Measurements from ENCODE around the gene PUM1.
A peak's percentile ranks its signal among the peaks of the same experiment; 100 is the strongest.

The PUM1 gene

DNA sequence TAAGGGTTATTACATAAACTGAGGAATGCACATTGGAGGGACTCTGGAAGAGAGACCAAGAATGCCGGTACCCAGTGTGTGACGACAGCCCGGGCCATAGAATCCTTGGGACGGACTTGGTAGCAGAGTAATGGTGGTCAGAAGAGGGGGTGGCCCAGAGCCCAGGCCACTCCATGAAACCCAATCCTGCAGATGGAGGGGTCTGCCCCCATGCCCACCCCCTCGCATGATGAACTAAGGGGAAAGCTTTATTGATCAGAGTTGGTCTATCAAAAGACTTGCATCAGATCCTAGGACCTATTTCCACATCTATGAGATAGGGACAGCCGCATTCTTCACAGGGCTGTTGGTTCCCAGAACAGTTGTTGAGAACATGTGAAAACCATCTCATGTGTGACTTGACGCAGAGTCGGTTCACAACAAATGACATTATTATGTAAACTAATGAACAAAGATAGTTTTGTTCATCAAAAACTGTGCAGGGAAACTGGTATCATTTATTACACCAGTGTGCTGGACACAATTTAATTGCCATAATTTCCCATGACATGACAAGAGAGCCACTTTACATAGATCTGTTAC lies 135.5 kb downstream of the PUM1 start:
- no peak for TF ChIP-seq CTCF (IDR thresholded peaks at IDR 0.05; ENCODE audit: low read depth, low read length, missing control alignments)
- peaks cover 38% of the 10 kb centered on the region for H3K36me3 ChIP-seq (replicated peaks)
- in situ Hi-C loops (cut with HindIII; ENCODE audit: low pct_ligation_motif_present, low sequenced_read_pairs) = no loop called here
- H3K27me3 ChIP-seq (replicated peaks) = no peaks in the 10 kb centered on the region
- DNase-seq = no peak
- H3K27ac ChIP-seq = no peak overlapping the region
- H3K4me3 ChIP-seq (ENCODE audit: low read depth, low read length) = no peak overlapping the region

DNA sequence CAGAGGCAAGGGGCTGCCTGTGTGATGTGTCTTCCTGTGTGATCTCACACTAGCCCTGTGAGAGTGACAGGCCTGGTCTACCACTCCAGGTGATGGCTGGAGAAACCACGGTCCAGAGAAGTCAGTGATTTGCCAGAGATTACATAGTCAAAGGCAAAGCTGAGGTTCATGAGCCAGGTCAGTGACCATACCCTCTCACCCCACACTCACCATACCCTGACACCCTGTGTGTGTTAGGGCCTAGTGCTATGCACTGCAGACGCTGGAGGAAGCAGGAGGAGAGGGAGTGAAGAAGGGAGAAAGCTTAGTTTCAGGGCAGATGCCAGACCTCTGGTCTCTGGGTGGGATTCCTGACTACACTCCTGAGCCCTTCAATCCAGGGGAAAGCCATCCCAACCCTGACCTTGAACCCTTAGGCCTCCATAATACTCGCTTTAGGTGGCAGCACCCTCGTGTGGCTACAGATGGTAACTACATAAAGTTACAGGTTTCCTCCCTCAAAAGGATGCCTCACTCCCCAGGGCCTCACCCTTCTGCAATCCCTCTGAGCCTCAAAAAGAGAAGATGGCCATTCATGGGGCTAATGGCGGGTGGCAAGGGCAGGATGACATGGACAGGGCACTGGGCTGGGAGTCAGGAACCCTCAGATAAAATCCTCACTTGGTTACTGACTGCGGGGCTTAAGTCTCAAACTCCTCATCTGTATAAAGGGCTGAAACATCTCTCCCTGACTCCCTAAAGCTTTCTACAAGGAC lies 136.2 kb downstream of the PUM1 start:
- H3K27ac ChIP-seq = no peak overlapping the region
- peak; percentile 80 for TF ChIP-seq CTCF (IDR thresholded peaks at IDR 0.05; ENCODE audit: low read depth, low read length, missing control alignments)
- DNase-seq = peak; percentile 48
- in situ Hi-C loops (cut with HindIII; ENCODE audit: low pct_ligation_motif_present, low sequenced_read_pairs) = no loop called here
- no peak overlapping the region for H3K4me3 ChIP-seq (ENCODE audit: low read depth, low read length)
- H3K36me3 ChIP-seq (replicated peaks) = peaks cover 31% of the 10 kb centered on the region
- no peaks in the 10 kb centered on the region for H3K27me3 ChIP-seq (replicated peaks)

DNA sequence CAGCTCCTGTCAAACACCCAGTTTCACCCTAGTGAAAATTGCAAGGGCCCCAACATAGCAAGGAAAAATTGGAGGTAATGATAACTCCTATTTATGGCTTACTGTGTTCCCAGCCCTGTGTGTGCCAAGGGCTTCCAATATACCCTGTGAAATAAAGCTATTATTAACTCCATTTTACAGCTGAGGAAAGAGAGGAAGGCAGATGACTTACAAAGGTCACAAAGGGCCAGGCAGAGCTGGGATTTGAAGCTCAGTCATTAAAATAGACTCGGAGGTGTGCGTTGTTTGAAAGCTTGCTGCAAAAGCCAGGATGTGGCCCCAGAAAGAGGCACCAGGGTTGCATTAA lies 136.8 kb downstream of the PUM1 start:
- no peak for TF ChIP-seq CTCF (IDR thresholded peaks at IDR 0.05; ENCODE audit: low read depth, low read length, missing control alignments)
- H3K27ac ChIP-seq = no peak overlapping the region

GRCh38 chr1:30928171-30928570 lies 137.3 kb downstream of the PUM1 start:
- no peak for TF ChIP-seq CTCF (IDR thresholded peaks at IDR 0.05; ENCODE audit: low read depth, low read length, missing control alignments)
- Histone ChIP-seq H3K27ac (no peak overlapping the region), H3K36me3 (replicated peaks) (peaks cover 20% of the 10 kb centered on the region), H3K27me3 (replicated peaks) (no peaks in the 10 kb centered on the region), H3K4me3 (ENCODE audit: low read depth, low read length) (no peak overlapping the region)
- in situ Hi-C loops (cut with HindIII; ENCODE audit: low pct_ligation_motif_present, low sequenced_read_pairs) = no loop called here
- DNase-seq = no peak

More for the DNA sequence above, 136.8 kb downstream of the PUM1 start:
- DNase-seq = no peak
- Histone ChIP-seq H3K36me3 (replicated peaks) (peaks cover 26% of the 10 kb centered on the region), H3K27me3 (replicated peaks) (no peaks in the 10 kb centered on the region), H3K4me3 (ENCODE audit: low read depth, low read length) (no peak overlapping the region)
- in situ Hi-C loops (cut with HindIII; ENCODE audit: low pct_ligation_motif_present, low sequenced_read_pairs) = no loop called here

GRCh38 chr1:30927448-30927847 lies 138.1 kb downstream of the PUM1 start:
- no peak for DNase-seq
- H3K4me3 ChIP-seq (ENCODE audit: low read depth, low read length) = no peak overlapping the region
- no peak for TF ChIP-seq CTCF (IDR thresholded peaks at IDR 0.05; ENCODE audit: low read depth, low read length, missing control alignments)
- in situ Hi-C loops (cut with HindIII; ENCODE audit: low pct_ligation_motif_present, low sequenced_read_pairs) = no loop called here
- peaks cover 15% of the 10 kb centered on the region for H3K36me3 ChIP-seq (replicated peaks)
- no peak overlapping the region for H3K27ac ChIP-seq
- no peaks in the 10 kb centered on the region for H3K27me3 ChIP-seq (replicated peaks)

Data from brain microvascular endothelial cell (primary cell).